Measurements from ENCODE around the gene USP17L29. TPM values are rescaled to one million over a fixed set of nuclear protein-coding genes. Genes with fewer than 3 reads are reported as not detected.

Gene USP17L29
- not detected in 2 replicates for total RNA-seq

GRCh38 chr4:9353338-9353737 lies at the start of gene USP17L29:
Gene USP17L29 (plus strand): TSS chr4:9353638. CDS start chr4:9353638, 0 bp downstream.

GRCh38 chr4:9324865-9325264 lies 28.6 kb upstream of the USP17L29 start, which contains the start of gene USP17L24:
Gene USP17L24 (plus strand): TSS chr4:9325165. CDS start chr4:9325165, 0 bp downstream.

GRCh38 chr4:9329611-9330010 lies 23.8 kb upstream of the USP17L29 start, which contains the start of gene USP17L25:
Gene USP17L25 (plus strand): TSS chr4:9329911. CDS start chr4:9329911, 0 bp downstream.

DNA sequence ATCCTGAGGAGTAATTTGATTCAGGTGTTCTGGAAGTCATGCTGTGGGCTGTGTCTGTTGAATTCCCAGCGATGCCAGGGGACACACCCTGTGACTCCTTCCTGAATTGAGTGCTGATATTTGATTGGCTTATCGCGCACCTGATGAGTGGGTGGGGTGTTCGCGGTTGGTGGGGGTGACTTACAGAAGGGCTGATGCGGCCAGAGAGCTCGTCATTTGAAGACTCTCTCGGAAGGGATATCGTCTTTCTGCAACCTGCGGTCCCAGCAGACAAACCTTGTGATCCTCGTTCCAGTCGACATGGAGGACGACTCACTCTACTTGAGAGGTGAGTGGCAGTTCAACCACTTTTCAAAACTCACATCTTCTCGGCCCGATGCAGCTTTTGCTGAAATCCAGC lies 19.1 kb upstream of the USP17L29 start, which contains the start of gene USP17L26:
USP17L26 (plus strand) TSS at position 301 of the 400 bp plus-strand sequence; CDS start at position 301, 0 bp downstream.

GRCh38 chr4:9339103-9339502 lies 14.3 kb upstream of the USP17L29 start, which contains the start of gene USP17L5:
Gene USP17L5 (plus strand): TSS chr4:9339403. CDS start chr4:9339403, 0 bp downstream.

DNA sequence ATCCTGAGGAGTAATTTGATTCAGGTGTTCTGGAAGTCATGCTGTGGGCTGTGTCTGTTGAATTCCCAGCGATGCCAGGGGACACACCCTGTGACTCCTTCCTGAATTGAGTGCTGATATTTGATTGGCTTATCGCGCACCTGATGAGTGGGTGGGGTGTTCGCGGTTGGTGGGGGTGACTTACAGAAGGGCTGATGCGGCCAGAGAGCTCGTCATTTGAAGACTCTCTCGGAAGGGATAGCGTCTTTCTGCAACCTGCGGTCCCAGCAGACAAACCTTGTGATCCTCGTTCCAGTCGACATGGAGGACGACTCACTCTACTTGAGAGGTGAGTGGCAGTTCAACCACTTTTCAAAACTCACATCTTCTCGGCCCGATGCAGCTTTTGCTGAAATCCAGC lies 9.6 kb upstream of the USP17L29 start, which contains the start of gene USP17L27:
USP17L27 (plus strand) TSS at position 301 of the 400 bp plus-strand sequence; CDS start at position 301, 0 bp downstream.

GRCh38 chr4:9348593-9348992 lies 4.8 kb upstream of the USP17L29 start, which contains the start of gene USP17L28:
Gene USP17L28 (plus strand): TSS chr4:9348893. CDS start chr4:9348893, 0 bp downstream.

DNA sequence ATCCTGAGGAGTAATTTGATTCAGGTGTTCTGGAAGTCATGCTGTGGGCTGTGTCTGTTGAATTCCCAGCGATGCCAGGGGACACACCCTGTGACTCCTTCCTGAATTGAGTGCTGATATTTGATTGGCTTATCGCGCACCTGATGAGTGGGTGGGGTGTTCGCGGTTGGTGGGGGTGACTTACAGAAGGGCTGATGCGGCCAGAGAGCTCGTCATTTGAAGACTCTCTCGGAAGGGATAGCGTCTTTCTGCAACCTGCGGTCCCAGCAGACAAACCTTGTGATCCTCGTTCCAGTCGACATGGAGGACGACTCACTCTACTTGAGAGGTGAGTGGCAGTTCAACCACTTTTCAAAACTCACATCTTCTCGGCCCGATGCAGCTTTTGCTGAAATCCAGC lies 9.4 kb downstream of the USP17L29 start, which contains the start of gene USP17L30:
USP17L30 (plus strand) TSS at position 301 of the 400 bp plus-strand sequence; CDS start at position 301, 0 bp downstream.

Other genes with a start within 250 kb of the USP17L29 start
- not detected in 2 replicates for gene FAM90A26, start 183.2 kb upstream of the USP17L29 start, total RNA-seq
- gene USP17L10, start 143.0 kb upstream of the USP17L29 start, total RNA-seq = not detected in 2 replicates
- not detected in 2 replicates for gene USP17L11, start 138.2 kb upstream of the USP17L29 start, total RNA-seq
- not detected in 2 replicates for gene USP17L12, start 133.5 kb upstream of the USP17L29 start, total RNA-seq
- gene USP17L13, start 128.7 kb upstream of the USP17L29 start, total RNA-seq = not detected in 2 replicates
- not detected in 2 replicates for gene USP17L15, start 119.3 kb upstream of the USP17L29 start, total RNA-seq
- gene USP17L17, start 109.8 kb upstream of the USP17L29 start, total RNA-seq = not detected in 2 replicates
- gene USP17L18, start 105.0 kb upstream of the USP17L29 start, total RNA-seq = not detected in 2 replicates
- gene USP17L19, start 100.3 kb upstream of the USP17L29 start, total RNA-seq = not detected in 2 replicates
- gene USP17L20, start 95.5 kb upstream of the USP17L29 start, total RNA-seq = not detected in 2 replicates
- not detected in 2 replicates for gene USP17L21, start 90.8 kb upstream of the USP17L29 start, total RNA-seq
- gene USP17L22, start 86.0 kb upstream of the USP17L29 start, total RNA-seq = not detected in 2 replicates
- not detected in 2 replicates for gene USP17L24, start 28.5 kb upstream of the USP17L29 start, total RNA-seq
- not detected in 2 replicates for gene USP17L25, start 23.7 kb upstream of the USP17L29 start, total RNA-seq
- gene USP17L26, start 19.0 kb upstream of the USP17L29 start, total RNA-seq = not detected in 2 replicates
- not detected in 2 replicates for gene USP17L5, start 14.2 kb upstream of the USP17L29 start, total RNA-seq
- gene USP17L27, start 9.5 kb upstream of the USP17L29 start, total RNA-seq = not detected in 2 replicates
- not detected in 2 replicates for gene USP17L28, start 4.7 kb upstream of the USP17L29 start, total RNA-seq
- gene USP17L30, start 9.5 kb downstream of the USP17L29 start, total RNA-seq = not detected in 2 replicates
- gene DEFB131A, start 90.8 kb downstream of the USP17L29 start, total RNA-seq = not detected in 2 replicates